Head of caudate nucleus (tissue), 42 donors: ENCODE data around the gene NIT1.

Source experiments
- DNase-seq, 42 donors: peaks; one replicate each; pipeline versions ENCODE4 v3.0.0 to v3.0.0-alpha.2; 2020 to 2021; ENCODE audit warnings: mixed read lengths in 7 of 42
- intact Hi-C: fragments of 100-400 bp; cut with DNase I; formaldehyde crosslinking; loops from one replicate; pipeline ENCODE4 v1.15.0; 2022

Gene NIT1

GRCh38 chr1:161117759-161118581 lies at the start of gene NIT1, which contains the start of gene PFDN2:
Gene NIT1, plus strand, starts transcription at chr1:161118105. Its CDS starts 72 bp downstream, at chr1:161118177.
Gene PFDN2, minus strand, starts transcription at chr1:161118037. Its CDS starts 11 bp downstream, at chr1:161118026.
- intact Hi-C loops = no loop called here
- peak; percentile 69 to 94 (median 90) for DNase-seq

- intact Hi-C loops = no loop called here
- DNase-seq = peak in 40 of 42 donors; percentile 11 to 76 (median 46)
Observed at GRCh38 chr1:161068306-161069234, 49.3 kb upstream of the NIT1 start.

- intact Hi-C loops = no loop called here
Observed at GRCh38 chr1:161069241-161069640, 48.7 kb upstream of the NIT1 start.

GRCh38 chr1:161069731-161070270 lies 48.1 kb upstream of the NIT1 start, which contains the start of gene ARHGAP30:
Gene ARHGAP30, minus strand, starts transcription at chr1:161069891. Its CDS starts 267 bp downstream, at chr1:161069624.
- intact Hi-C loops = no loop called here
- peak; percentile 7 to 79 (median 46) for DNase-seq

More at GRCh38 chr1:161069241-161069640, 48.7 kb upstream of the NIT1 start:
- DNase-seq = no peak

GRCh38 chr1:161070761-161071160 lies 47.1 kb upstream of the NIT1 start:
- intact Hi-C loops = no loop called here
- no peak for DNase-seq

- peak in 37 of 42 donors; percentile 10 to 69 (median 35) for DNase-seq
- intact Hi-C loops = no loop called here
Observed at GRCh38 chr1:161071886-161072371, 46.0 kb upstream of the NIT1 start.

- intact Hi-C loops = no loop called here
Observed at GRCh38 chr1:161072751-161073449, 45.0 kb upstream of the NIT1 start.

GRCh38 chr1:161073474-161074121 lies 44.3 kb upstream of the NIT1 start:
- no peak for DNase-seq
- intact Hi-C loops = no loop called here

More at GRCh38 chr1:161072751-161073449, 45.0 kb upstream of the NIT1 start:
- no peak for DNase-seq

GRCh38 chr1:161074676-161075368 lies 43.1 kb upstream of the NIT1 start:
- no peak for DNase-seq
- intact Hi-C loops = no loop called here

GRCh38 chr1:161076410-161076809 lies 41.5 kb upstream of the NIT1 start:
- no peak for DNase-seq
- intact Hi-C loops = no loop called here

- intact Hi-C loops = no loop called here
- no peak for DNase-seq
Observed at GRCh38 chr1:161077426-161077825, 40.5 kb upstream of the NIT1 start.

- intact Hi-C loops = no loop called here
- DNase-seq = no peak
Observed at GRCh38 chr1:161079436-161080110, 38.3 kb upstream of the NIT1 start.

- no peak for DNase-seq
- intact Hi-C loops = no loop called here
Observed at GRCh38 chr1:161080441-161081405, 37.2 kb upstream of the NIT1 start.

- DNase-seq = no peak
- intact Hi-C loops = no loop called here
Observed at GRCh38 chr1:161081519-161081918, 36.4 kb upstream of the NIT1 start.

GRCh38 chr1:161082483-161082882 lies 35.4 kb upstream of the NIT1 start:
- intact Hi-C loops = no loop called here

More at GRCh38 chr1:161082483-161082882, 35.4 kb upstream of the NIT1 start:
- DNase-seq = no peak
